Measurements from ENCODE around the gene PCED1B. TPM values are rescaled to one million over a fixed set of nuclear protein-coding genes. Genes with fewer than 3 reads are reported as not detected.

Gene PCED1B
- total RNA-seq, 1 donor from 2014 or later, result 0.91 TPM

DNA sequence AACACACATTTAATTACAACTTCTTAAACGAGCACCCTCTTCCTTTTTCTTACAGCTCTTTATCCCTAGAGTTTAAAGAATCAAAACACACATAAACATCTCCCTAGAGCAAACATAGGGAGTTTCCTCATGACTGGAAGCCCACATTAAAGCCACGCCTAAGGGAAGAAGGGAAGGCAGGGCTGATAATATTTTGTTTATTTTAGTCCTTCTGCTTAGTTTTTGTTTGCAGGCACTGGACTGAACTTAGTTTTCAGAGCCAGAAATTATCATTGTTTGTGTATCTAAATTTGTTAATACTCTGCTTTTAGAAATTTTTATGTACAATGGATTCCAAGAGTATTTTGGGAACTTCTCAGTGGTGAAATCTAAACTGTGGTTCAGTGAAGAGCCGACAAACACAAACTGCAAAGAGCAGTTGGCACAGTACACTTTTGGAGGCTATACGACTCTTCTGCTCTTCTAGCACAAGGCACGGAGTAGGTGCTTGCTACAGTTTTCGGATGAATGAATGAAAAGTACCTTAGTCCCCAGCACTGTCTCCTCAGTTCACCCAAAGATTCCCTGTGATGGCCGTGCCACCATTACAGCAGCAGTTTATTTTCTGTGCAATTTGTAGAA, 18.0 kb downstream of the PCED1B start:
- Mint-ChIP-seq H3K4me3 (ENCODE audit: low read depth) (no peak overlapping the region), H3K27ac (no peak overlapping the region), H3K9me3 (ENCODE audit: low read depth) (no peaks in the 10 kb centered on the region), H3K27me3 (no peaks in the 10 kb centered on the region), H3K36me3 (ENCODE audit: insufficient read depth) (no peaks in the 10 kb centered on the region), H3K4me1 (ENCODE audit: low read depth) (peaks cover 2% of the 10 kb centered on the region)
- no peak for DNase-seq (ENCODE audit: low spot score, unreplicated experiment)
- TF ChIP-seq CTCF (IDR thresholded peaks at IDR 0.05; ENCODE audit: unreplicated experiment), result no peak

- TF ChIP-seq CTCF (IDR thresholded peaks at IDR 0.05; ENCODE audit: unreplicated experiment), result no peak
- no peak for DNase-seq (ENCODE audit: low spot score, unreplicated experiment)
- no peak overlapping the region for H3K4me3 Mint-ChIP-seq (ENCODE audit: low read depth)
- no peak overlapping the region for H3K27ac Mint-ChIP-seq
- H3K27me3 Mint-ChIP-seq, result no peaks in the 10 kb centered on the region
- H3K36me3 Mint-ChIP-seq (ENCODE audit: insufficient read depth), result no peaks in the 10 kb centered on the region
- H3K4me1 Mint-ChIP-seq (ENCODE audit: low read depth), result peaks cover 2% of the 10 kb centered on the region
- no peaks in the 10 kb centered on the region for H3K9me3 Mint-ChIP-seq (ENCODE audit: low read depth)
These were observed 18.7 kb downstream of the PCED1B start for GRCh38 chr12:47098099-47098498.

GRCh38 chr12:47099610-47100009, 20.2 kb downstream of the PCED1B start:
- TF ChIP-seq CTCF (IDR thresholded peaks at IDR 0.05; ENCODE audit: unreplicated experiment), result no peak
- no peaks in the 10 kb centered on the region for H3K9me3 Mint-ChIP-seq (ENCODE audit: low read depth)
- no peaks in the 10 kb centered on the region for H3K36me3 Mint-ChIP-seq (ENCODE audit: insufficient read depth)
- DNase-seq (ENCODE audit: low spot score, unreplicated experiment), result no peak
- H3K27ac Mint-ChIP-seq, result no peak overlapping the region
- no peaks in the 10 kb centered on the region for H3K27me3 Mint-ChIP-seq
- no peak overlapping the region for H3K4me3 Mint-ChIP-seq (ENCODE audit: low read depth)
- peaks cover 2% of the 10 kb centered on the region for H3K4me1 Mint-ChIP-seq (ENCODE audit: low read depth)

GRCh38 chr12:47100160-47100559, 20.7 kb downstream of the PCED1B start:
- no peaks in the 10 kb centered on the region for H3K4me1 Mint-ChIP-seq (ENCODE audit: low read depth)
- no peak for TF ChIP-seq CTCF (IDR thresholded peaks at IDR 0.05; ENCODE audit: unreplicated experiment)
- no peak overlapping the region for H3K4me3 Mint-ChIP-seq (ENCODE audit: low read depth)
- H3K9me3 Mint-ChIP-seq (ENCODE audit: low read depth), result no peaks in the 10 kb centered on the region
- no peaks in the 10 kb centered on the region for H3K27me3 Mint-ChIP-seq
- no peak overlapping the region for H3K27ac Mint-ChIP-seq
- DNase-seq (ENCODE audit: low spot score, unreplicated experiment), result no peak
- H3K36me3 Mint-ChIP-seq (ENCODE audit: insufficient read depth), result no peaks in the 10 kb centered on the region

GRCh38 chr12:47102406-47102805, 23.0 kb downstream of the PCED1B start:
- no peak for TF ChIP-seq CTCF (IDR thresholded peaks at IDR 0.05; ENCODE audit: unreplicated experiment)
- Mint-ChIP-seq H3K36me3 (ENCODE audit: insufficient read depth) (no peaks in the 10 kb centered on the region), H3K27me3 (no peaks in the 10 kb centered on the region), H3K9me3 (ENCODE audit: low read depth) (no peaks in the 10 kb centered on the region), H3K4me1 (ENCODE audit: low read depth) (peaks cover 1% of the 10 kb centered on the region), H3K27ac (no peak overlapping the region), H3K4me3 (ENCODE audit: low read depth) (no peak overlapping the region)
- no peak for DNase-seq (ENCODE audit: low spot score, unreplicated experiment)
